ENCODE results near the gene UNC93B1.

Gene UNC93B1

DNA sequence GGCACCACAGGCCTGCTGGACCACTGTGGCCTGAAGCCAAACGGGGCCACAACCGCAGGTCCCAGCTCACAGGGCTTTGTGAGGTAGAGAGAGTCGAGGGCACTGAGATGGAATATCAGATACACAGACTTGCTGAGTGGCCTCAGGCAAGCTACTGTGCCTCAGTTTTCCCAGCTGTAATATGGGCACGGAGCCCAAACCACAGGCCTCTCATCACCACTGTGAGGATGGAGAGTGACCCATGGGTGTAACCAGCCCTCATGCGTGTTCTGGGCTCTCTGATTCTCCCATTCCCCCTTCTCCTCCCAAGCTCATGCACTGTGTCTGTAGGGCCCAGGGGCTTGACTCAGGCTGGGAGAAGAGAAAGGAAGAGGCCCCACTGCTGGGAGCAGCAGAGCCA lies 4.2 kb downstream of the UNC93B1 start:
- DNase-seq (ENCODE audit: low read depth in 1 of 2, low spot score in 1 of 2) = no peak
- Histone ChIP-seq H3K4me3 (replicated peaks; ENCODE audit: insufficient read depth, low read length) (no peak overlapping the region), H3K27ac (replicated peaks) (peak overlapping the region; percentile 9), H3K27me3 (ENCODE audit: insufficient read depth, poor library complexity, severe bottlenecking) (no peaks in the 10 kb centered on the region)
- TF ChIP-seq REST (IDR thresholded peaks at IDR 0.05; ENCODE audit: insufficient replicate concordance, low read depth) = no peak
- peak; percentile 50; the same call in 1 of the 2 replicates for TF ChIP-seq POLR2AphosphoS5 (IDR thresholded peaks at IDR 0.05; ENCODE audit: low read depth)

- Histone ChIP-seq H3K27ac (replicated peaks) (no peak overlapping the region), H3K4me3 (replicated peaks; ENCODE audit: insufficient read depth, low read length) (no peak overlapping the region), H3K27me3 (ENCODE audit: insufficient read depth, poor library complexity, severe bottlenecking) (no peaks in the 10 kb centered on the region)
- no peak for DNase-seq (ENCODE audit: low read depth in 1 of 2, low spot score in 1 of 2)
- TF ChIP-seq, protein P1, sequence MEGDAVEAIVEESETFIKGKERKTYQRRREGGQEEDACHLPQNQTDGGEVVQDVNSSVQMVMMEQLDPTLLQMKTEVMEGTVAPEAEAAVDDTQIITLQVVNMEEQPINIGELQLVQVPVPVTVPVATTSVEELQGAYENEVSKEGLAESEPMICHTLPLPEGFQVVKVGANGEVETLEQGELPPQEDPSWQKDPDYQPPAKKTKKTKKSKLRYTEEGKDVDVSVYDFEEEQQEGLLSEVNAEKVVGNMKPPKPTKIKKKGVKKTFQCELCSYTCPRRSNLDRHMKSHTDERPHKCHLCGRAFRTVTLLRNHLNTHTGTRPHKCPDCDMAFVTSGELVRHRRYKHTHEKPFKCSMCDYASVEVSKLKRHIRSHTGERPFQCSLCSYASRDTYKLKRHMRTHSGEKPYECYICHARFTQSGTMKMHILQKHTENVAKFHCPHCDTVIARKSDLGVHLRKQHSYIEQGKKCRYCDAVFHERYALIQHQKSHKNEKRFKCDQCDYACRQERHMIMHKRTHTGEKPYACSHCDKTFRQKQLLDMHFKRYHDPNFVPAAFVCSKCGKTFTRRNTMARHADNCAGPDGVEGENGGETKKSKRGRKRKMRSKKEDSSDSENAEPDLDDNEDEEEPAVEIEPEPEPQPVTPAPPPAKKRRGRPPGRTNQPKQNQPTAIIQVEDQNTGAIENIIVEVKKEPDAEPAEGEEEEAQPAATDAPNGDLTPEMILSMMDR (IDR thresholded peaks at IDR 0.05; ENCODE audit: insufficient read depth, low read length) = no peak
- no peak for TF ChIP-seq POLR2AphosphoS5 (IDR thresholded peaks at IDR 0.05; ENCODE audit: low read depth)
- TF ChIP-seq GABPA (IDR thresholded peaks at IDR 0.05; ENCODE audit: low read depth) = no peak
- TF ChIP-seq SPI1 (IDR thresholded peaks at IDR 0.05; ENCODE audit: borderline replicate concordance, low read depth) = no peak
- no peak for TF ChIP-seq REST (IDR thresholded peaks at IDR 0.05; ENCODE audit: insufficient replicate concordance, low read depth)
Observed at GRCh38 chr11:67999201-67999629, 4.7 kb downstream of the UNC93B1 start.

DNA sequence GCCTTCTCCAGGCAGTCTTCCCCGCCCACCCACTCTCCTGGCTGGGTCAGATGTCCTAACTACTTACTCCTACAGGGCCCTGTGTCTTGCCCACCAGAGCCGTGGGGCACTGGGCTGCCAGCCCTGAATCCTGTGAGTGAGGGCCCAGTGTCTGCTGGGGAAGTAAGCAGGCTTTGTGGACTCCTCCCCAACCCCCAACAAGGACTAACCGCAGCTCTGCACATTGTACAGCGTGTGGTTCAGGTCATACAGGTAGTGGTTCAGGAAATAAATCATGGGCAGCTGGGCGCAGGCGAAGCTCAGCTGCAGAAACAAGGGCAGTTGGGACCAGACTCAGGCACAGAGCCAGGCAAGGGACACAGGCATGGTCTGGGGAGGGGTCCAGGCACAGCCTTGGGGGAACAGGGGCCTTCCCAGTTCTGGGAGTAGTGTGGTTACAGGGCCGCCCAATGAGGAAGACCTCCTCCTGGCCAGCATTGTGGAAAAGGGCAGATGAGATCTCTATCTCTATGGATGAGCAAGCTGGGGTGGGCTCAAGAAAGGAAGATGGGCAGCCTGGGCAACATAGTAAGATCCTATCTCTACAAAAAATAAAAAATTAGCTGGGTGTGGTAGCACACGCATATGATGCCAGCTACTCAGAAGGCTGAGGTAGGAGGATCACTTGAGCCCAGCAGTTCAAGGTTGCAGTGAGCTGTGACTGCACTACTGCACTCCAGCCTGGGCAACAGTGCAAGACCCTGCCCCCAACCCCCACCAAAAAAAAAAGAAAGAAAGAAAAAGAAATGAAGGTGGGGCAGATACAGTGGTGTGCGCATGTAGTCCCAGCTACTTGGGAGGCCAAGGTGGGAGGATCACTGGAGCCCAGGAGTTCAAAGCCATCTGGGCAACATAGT lies 5.5 kb downstream of the UNC93B1 start:
- peak overlapping the region; percentile 66 for H3K27ac ChIP-seq (replicated peaks)
- H3K27me3 ChIP-seq (ENCODE audit: insufficient read depth, poor library complexity, severe bottlenecking) = no peaks in the 10 kb centered on the region
- H3K4me3 ChIP-seq (replicated peaks; ENCODE audit: insufficient read depth, low read length) = no peak overlapping the region; the same call in 1 of the 2 replicates
- TF ChIP-seq SPI1 (IDR thresholded peaks at IDR 0.05; ENCODE audit: borderline replicate concordance, low read depth) (peak; percentile 3; the same call in 1 of the 2 replicates), REST (IDR thresholded peaks at IDR 0.05; ENCODE audit: insufficient replicate concordance, low read depth) (no peak), GABPA (IDR thresholded peaks at IDR 0.05; ENCODE audit: low read depth) (no peak), POLR2AphosphoS5 (IDR thresholded peaks at IDR 0.05; ENCODE audit: low read depth) (peak; percentile 62; the same call in 1 of the 2 replicates)
- TF ChIP-seq, protein P1 (IDR thresholded peaks at IDR 0.05; ENCODE audit: insufficient read depth, low read length) = no peak
- peak in 1 of 2 experiments; percentile 87 for DNase-seq (ENCODE audit: low read depth in 1 of 2, low spot score in 1 of 2)

Data from HL-60 (cell line).